Loucy (cell line): Measurements from ENCODE around the gene SKAP2.

Experiments
- H2AFZ ChIP-seq: fragments of 200-600 bp; sonication (generic); 2 replicates; pipeline ENCODE4 v1.6.0; 2016; ENCODE audit warnings: antibody characterized with exemption, mild to moderate bottlenecking, low read length, moderate library complexity
- H3F3A ChIP-seq: fragments of 200-600 bp; 2 replicates; pipeline ENCODE4 v1.6.0; 2016; ENCODE audit warnings: antibody characterized with exemption, low read depth, mild to moderate bottlenecking
- H3K27me3 ChIP-seq: fragments of 200-600 bp; sonication (generic); 2 replicates; pipeline ENCODE4 v1.6.1; 2014; ENCODE audit warnings: low read length, mild to moderate bottlenecking; ENCODE audit not compliant: insufficient read depth, poor library complexity, severe bottlenecking
- H3K36me3 ChIP-seq: fragments of 200-600 bp; sonication (generic); 2 replicates; pipeline ENCODE4 v1.6.1; 2016; ENCODE audit warnings: low read length; ENCODE audit not compliant: insufficient read depth
- H3K4me1 ChIP-seq: fragments of 200-600 bp; sonication (generic); 2 replicates; pipeline ENCODE4 v1.5.1; 2014; ENCODE audit warnings: low read length, mild to moderate bottlenecking; ENCODE audit not compliant: insufficient read depth, poor library complexity, severe bottlenecking
- H3K4me2 ChIP-seq: fragments of 200-600 bp; sonication (generic); 2 replicates; pipeline ENCODE4 v1.6.0; 2014; ENCODE audit warnings: antibody characterized with exemption, low read length, low read depth, mild to moderate bottlenecking; ENCODE audit not compliant: poor library complexity, severe bottlenecking
- H3K4me3 ChIP-seq: fragments of 200-600 bp; sonication (generic); 2 replicates; pipeline ENCODE4 v1.5.1; 2014; ENCODE audit warnings: low read length, mild to moderate bottlenecking, mixed read lengths; ENCODE audit not compliant: poor library complexity, severe bottlenecking
- H3K79me2 ChIP-seq: fragments of 200-600 bp; sonication (generic); 2 replicates; pipeline ENCODE4 v1.6.1; 2014; ENCODE audit warnings: low read length; ENCODE audit not compliant: insufficient read depth
- H3K9ac ChIP-seq: fragments of 200-600 bp; sonication (generic); 2 replicates; pipeline ENCODE4 v1.6.0; 2014; ENCODE audit warnings: mild to moderate bottlenecking, low read depth, low read length, moderate library complexity; ENCODE audit not compliant: poor library complexity, severe bottlenecking
- H3K9me2 ChIP-seq: fragments of 200-600 bp; sonication (generic); replicated peaks from 2 replicates; pipeline ENCODE4 v1.6.1; 2016; ENCODE audit warnings: low read depth, low read length, mixed read lengths
- H3K9me3 ChIP-seq: fragments of 200-600 bp; sonication (generic); 2 replicates; pipeline ENCODE4 v1.6.1; 2014; ENCODE audit warnings: mild to moderate bottlenecking, antibody characterized with exemption, low read length, low read depth; ENCODE audit not compliant: insufficient read depth
- H4K20me1 ChIP-seq: fragments of 200-600 bp; sonication (generic); 2 replicates; pipeline ENCODE4 v1.6.0; 2014; ENCODE audit warnings: antibody characterized with exemption, low read length, mild to moderate bottlenecking; ENCODE audit not compliant: insufficient read depth, poor library complexity, severe bottlenecking
- EZH2phosphoT487 ChIP-seq: fragments of 200-600 bp; IDR thresholded peaks from 2 replicates; pipeline ENCODE4 v1.6.1; 2018; ENCODE audit warnings: antibody characterized with exemption, mild to moderate bottlenecking, moderate library complexity, borderline replicate concordance
- TF ChIP-seq, protein P1 (sequence below): fragments of 200-600 bp; sonication (generic); conservative IDR thresholded peaks from 2 replicates; pipeline ENCODE4 v1.5.1; 2014; ENCODE audit warnings: mild to moderate bottlenecking, antibody characterized with exemption, low read length

The SKAP2 gene

DNA sequence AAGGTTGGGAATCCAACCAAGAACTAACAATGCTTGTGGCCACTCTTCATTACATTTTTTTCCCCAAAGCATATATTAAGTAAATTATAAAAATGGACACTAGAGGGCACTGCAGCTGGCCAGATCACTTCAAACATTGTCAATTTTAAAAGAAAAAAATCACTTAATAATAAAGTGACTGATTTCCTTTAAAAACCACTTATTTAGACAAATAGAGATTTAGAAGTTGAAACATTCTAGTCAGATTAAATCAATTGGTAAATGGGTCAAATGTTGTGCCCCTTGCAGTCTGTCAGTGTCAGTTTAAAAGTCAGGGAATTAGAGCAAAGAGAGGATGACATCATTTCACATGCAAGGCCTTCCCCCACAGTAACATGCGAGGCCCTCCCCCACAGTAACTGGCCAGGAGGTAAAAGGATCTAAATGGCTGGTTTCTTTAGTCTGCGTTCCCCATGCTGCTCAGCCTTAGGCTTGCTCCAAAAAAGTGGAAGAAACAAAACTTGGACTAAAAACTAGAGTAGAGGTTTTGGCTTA, 177.9 kb downstream of the SKAP2 start:
- H3K4me1 ChIP-seq: peaks cover 71% of the 10 kb centered on the region
- TF ChIP-seq, protein P1, sequence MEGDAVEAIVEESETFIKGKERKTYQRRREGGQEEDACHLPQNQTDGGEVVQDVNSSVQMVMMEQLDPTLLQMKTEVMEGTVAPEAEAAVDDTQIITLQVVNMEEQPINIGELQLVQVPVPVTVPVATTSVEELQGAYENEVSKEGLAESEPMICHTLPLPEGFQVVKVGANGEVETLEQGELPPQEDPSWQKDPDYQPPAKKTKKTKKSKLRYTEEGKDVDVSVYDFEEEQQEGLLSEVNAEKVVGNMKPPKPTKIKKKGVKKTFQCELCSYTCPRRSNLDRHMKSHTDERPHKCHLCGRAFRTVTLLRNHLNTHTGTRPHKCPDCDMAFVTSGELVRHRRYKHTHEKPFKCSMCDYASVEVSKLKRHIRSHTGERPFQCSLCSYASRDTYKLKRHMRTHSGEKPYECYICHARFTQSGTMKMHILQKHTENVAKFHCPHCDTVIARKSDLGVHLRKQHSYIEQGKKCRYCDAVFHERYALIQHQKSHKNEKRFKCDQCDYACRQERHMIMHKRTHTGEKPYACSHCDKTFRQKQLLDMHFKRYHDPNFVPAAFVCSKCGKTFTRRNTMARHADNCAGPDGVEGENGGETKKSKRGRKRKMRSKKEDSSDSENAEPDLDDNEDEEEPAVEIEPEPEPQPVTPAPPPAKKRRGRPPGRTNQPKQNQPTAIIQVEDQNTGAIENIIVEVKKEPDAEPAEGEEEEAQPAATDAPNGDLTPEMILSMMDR: peak; percentile 78
- no peak for TF ChIP-seq EZH2phosphoT487

DNA sequence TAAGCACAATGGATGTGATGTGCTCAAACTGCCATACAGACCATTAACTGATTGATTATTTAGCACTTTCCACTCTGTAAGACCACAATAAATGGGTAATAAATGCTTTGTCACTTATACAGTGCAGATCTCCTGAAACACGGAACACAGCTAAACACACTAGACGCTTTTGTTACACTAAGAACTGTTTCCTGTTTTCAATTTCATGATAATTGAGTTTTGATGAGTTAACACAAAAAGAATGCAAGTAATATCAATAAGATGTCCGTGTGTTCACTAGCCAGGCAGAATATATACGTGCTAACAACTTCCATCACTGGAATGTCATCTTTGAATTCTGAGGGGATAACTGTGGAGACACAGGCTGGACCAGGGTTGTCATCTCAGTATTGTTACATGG, 178.8 kb downstream of the SKAP2 start:
- no peak overlapping the region for H3K9ac ChIP-seq
- H3K27me3 ChIP-seq: no peaks in the 10 kb centered on the region
- TF ChIP-seq, protein P1: no peak
- TF ChIP-seq EZH2phosphoT487: no peak
- H3K36me3 ChIP-seq: no peaks in the 10 kb centered on the region
- H3K9me2 ChIP-seq: no peaks in the 10 kb centered on the region
- no peak overlapping the region for H2AFZ ChIP-seq
- peaks cover 10% of the 10 kb centered on the region for H3F3A ChIP-seq
- H3K9me3 ChIP-seq: no peaks in the 10 kb centered on the region
- H4K20me1 ChIP-seq: no peaks in the 10 kb centered on the region
- H3K4me1 ChIP-seq: peaks cover 64% of the 10 kb centered on the region
- H3K79me2 ChIP-seq: peaks cover 26% of the 10 kb centered on the region; the same call in 1 of the 2 replicates
- no peak overlapping the region for H3K4me3 ChIP-seq
- no peak overlapping the region for H3K4me2 ChIP-seq

More for the DNA sequence above, 177.9 kb downstream of the SKAP2 start:
- Histone ChIP-seq H3K9ac (peak overlapping the region; percentile 39), H3K79me2 (peaks cover 22% of the 10 kb centered on the region; the same call in 1 of the 2 replicates), H3K27me3 (no peaks in the 10 kb centered on the region), H3K4me2 (peak overlapping the region; percentile 80), H2AFZ (no peak overlapping the region), H3K9me3 (no peaks in the 10 kb centered on the region), H3K4me3 (peak overlapping the region; percentile 3), H3F3A (peaks cover 10% of the 10 kb centered on the region), H3K36me3 (no peaks in the 10 kb centered on the region), H4K20me1 (no peaks in the 10 kb centered on the region), H3K9me2 (no peaks in the 10 kb centered on the region)

DNA sequence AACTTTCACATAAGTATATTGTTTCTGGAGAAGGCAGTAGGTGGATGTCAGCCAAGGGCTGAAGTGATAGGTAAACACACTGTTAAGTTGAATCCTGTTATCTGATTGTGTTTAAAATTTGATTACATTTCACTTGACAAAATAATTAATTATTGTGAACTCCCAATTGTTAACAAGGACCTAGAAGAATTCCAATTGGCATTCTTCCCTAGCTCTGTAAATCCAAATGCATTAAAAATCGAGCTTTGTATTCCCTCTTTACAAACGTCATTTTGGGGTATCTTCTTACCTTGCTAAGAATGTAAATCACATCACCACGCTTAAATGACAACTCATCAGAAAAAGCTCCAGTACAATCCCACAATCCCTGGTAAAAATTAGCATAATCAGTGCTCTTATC, 179.9 kb downstream of the SKAP2 start:
- H3F3A ChIP-seq: peaks cover 15% of the 10 kb centered on the region
- TF ChIP-seq, protein P1: no peak
- no peak for TF ChIP-seq EZH2phosphoT487
- H3K79me2 ChIP-seq: peaks cover 26% of the 10 kb centered on the region; the same call in 1 of the 2 replicates
- H2AFZ ChIP-seq: no peak overlapping the region
- H3K36me3 ChIP-seq: no peaks in the 10 kb centered on the region
- no peak overlapping the region for H3K9ac ChIP-seq
- no peaks in the 10 kb centered on the region for H3K9me2 ChIP-seq
- H3K27me3 ChIP-seq: no peaks in the 10 kb centered on the region
- peaks cover 64% of the 10 kb centered on the region for H3K4me1 ChIP-seq
- H3K4me2 ChIP-seq: no peak overlapping the region
- H3K4me3 ChIP-seq: no peak overlapping the region
- no peaks in the 10 kb centered on the region for H3K9me3 ChIP-seq
- no peaks in the 10 kb centered on the region for H4K20me1 ChIP-seq
